Lung (tissue), 12 donors: Measurements from ENCODE around the gene SERF2. TPM values are rescaled to one million over a fixed set of nuclear protein-coding genes. Genes with fewer than 3 reads are reported as not detected.
"Not testable (repeated sequence)": the region's sequence is repeated elsewhere in the genome, so short reads cannot be mapped to it uniquely, and the experiment has no call there.

ENCODE experiments used
- ATAC-seq: fragments of 200-7000 bp; cut with Tn5 transposase; one replicate; pipeline ENCODE4 v1.9.1; 2020; ENCODE audit warnings: moderate number of reproducible peaks; ENCODE audit not compliant: insufficient read depth, low FRiP score
- DNase-seq, 3 donors: peaks; one replicate each; pipeline ENCODE4 v3.0.0-alpha.2; 2013 to 2017
- H3K27ac ChIP-seq, 2 donors: one replicate each; pipeline ENCODE4 v1.5.1; 2013; ENCODE audit warnings: mild to moderate bottlenecking in 2 of 2, moderate library complexity in 2 of 2, control low read depth in 1 of 2, inconsistent platforms in 1 of 2, low read depth in 1 of 2, low read length in 1 of 2
- H3K27me3 ChIP-seq, 3 donors: one replicate each; pipeline ENCODE4 v1.5.1; 2013; ENCODE audit warnings: low read length in 2 of 3; ENCODE audit not compliant: control insufficient read depth in 3 of 3, insufficient read depth in 3 of 3
- H3K36me3 ChIP-seq, 4 donors: one replicate each; pipeline ENCODE4 v1.5.1; 2013; ENCODE audit warnings: low read length in 4 of 4, mild to moderate bottlenecking in 1 of 4, moderate library complexity in 1 of 4; ENCODE audit not compliant: control insufficient read depth in 4 of 4, insufficient read depth in 4 of 4
- H3K4me1 ChIP-seq, 5 donors: one replicate each; pipeline ENCODE4 v1.5.1; 2013; ENCODE audit warnings: low read length in 5 of 5, mild to moderate bottlenecking in 2 of 5, moderate library complexity in 1 of 5; ENCODE audit not compliant: control insufficient read depth in 5 of 5, insufficient read depth in 5 of 5
- H3K4me3 ChIP-seq: one replicate; pipeline ENCODE4 v1.5.1; 2013; ENCODE audit warnings: mild to moderate bottlenecking, control low read depth, moderate library complexity
- H3K9ac ChIP-seq, 2 donors: one replicate each; pipeline ENCODE4 v1.5.1; 2013; ENCODE audit warnings: low read length in 2 of 2, control low read depth in 1 of 2; ENCODE audit not compliant: insufficient read depth in 1 of 2
- H3K9me3 ChIP-seq, 4 donors: one replicate each; pipeline ENCODE4 v1.5.1; 2013; ENCODE audit warnings: low read length in 3 of 4, mild to moderate bottlenecking in 1 of 4, moderate library complexity in 1 of 4; ENCODE audit not compliant: control insufficient read depth in 4 of 4, insufficient read depth in 3 of 4
- WGBS, 2 donors: extraction: QIAGEN DNeasy Blood & Tissue Kit; methylation state at CpG; one replicate each; pipeline ENCODE4 v1.1.7; 2013; 5-methylcytosine and 5-hydroxymethylcytosine counted together
- polyA plus RNA-seq, 2 donors: library from polyadenylated mRNA; stranded (reverse); fragments of 200-250 nt; gene quantifications; one replicate each; pipeline ENCODE4 v1.2.1, GENCODE V29; 2013
- total RNA-seq, 2 donors: library from RNA; depleted of rRNA in 1 of 2; stranded (reverse); fragments of >200 nt in 1 of 2; gene quantifications; one replicate each; pipeline ENCODE4 v1.2.1, GENCODE V29; 2014 to 2021
- TF ChIP-seq, protein P1 (sequence below): IDR thresholded peaks from 2 replicates; pipeline ENCODE4 v1.5.1; 2012; ENCODE audit warnings: mild to moderate bottlenecking; ENCODE audit errors: control extremely low read depth, extremely low read depth
- donor health status: control.
- donor health status: control.
- donor health status: Bipolar disorder and iron deficiency.
- donor health status: healthy.
- donor health status: DM: yes; HTN: yes; CAD: no.

The SERF2 gene
- total and polyA plus RNA-seq, 4 donors = 334 to 3,331 (median 1,515) TPM

GRCh38 chr15:43808960-43809678, 17.0 kb downstream of the SERF2 start:
- H3K27ac ChIP-seq = no peak overlapping the region
- DNase-seq (no peak), ATAC-seq (no peak)
- TF ChIP-seq, protein P1, sequence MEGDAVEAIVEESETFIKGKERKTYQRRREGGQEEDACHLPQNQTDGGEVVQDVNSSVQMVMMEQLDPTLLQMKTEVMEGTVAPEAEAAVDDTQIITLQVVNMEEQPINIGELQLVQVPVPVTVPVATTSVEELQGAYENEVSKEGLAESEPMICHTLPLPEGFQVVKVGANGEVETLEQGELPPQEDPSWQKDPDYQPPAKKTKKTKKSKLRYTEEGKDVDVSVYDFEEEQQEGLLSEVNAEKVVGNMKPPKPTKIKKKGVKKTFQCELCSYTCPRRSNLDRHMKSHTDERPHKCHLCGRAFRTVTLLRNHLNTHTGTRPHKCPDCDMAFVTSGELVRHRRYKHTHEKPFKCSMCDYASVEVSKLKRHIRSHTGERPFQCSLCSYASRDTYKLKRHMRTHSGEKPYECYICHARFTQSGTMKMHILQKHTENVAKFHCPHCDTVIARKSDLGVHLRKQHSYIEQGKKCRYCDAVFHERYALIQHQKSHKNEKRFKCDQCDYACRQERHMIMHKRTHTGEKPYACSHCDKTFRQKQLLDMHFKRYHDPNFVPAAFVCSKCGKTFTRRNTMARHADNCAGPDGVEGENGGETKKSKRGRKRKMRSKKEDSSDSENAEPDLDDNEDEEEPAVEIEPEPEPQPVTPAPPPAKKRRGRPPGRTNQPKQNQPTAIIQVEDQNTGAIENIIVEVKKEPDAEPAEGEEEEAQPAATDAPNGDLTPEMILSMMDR = no peak
- no peaks in the 10 kb centered on the region for H3K4me1 ChIP-seq
- H3K9ac ChIP-seq = no peak overlapping the region
- H3K9me3 ChIP-seq = no peaks in the 10 kb centered on the region
- H3K27me3 ChIP-seq = no peaks in the 10 kb centered on the region
- 78 to 90% methylated on average over 6 of the region's 6 CpGs for WGBS, 2 donors
- H3K4me3 ChIP-seq = no peak overlapping the region
- H3K36me3 ChIP-seq = peaks cover 44 to 61% (median 49%) of the 10 kb centered on the region in 4 donors

DNA sequence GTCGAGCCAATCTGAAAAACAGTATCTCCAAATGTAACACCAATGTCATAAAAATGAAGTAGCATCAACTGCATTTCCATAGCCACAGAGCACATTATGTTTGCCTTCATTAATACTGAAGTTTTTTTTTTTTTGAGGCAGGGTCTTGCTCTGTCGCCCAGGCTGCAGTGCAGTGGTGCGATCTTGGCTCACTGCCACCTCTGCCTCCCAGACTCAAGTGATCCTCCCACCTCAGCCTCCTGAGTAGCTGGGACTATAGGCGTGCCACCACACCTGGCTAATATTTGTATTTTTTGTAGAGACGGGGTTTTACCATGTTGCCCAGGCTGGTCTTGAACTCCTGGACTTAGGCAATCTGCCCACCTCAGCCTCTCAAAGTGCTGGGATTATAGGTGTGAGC, 22.9 kb downstream of the SERF2 start:
- H3K4me3 ChIP-seq, ATAC-seq, H3K9ac ChIP-seq, H3K4me1 ChIP-seq, DNase-seq, H3K27me3 ChIP-seq, H3K9me3 ChIP-seq, H3K27ac ChIP-seq: not testable (repeated sequence)
- 95 to 98% methylated on average over 5 of the region's 5 CpGs for WGBS, 2 donors
- H3K36me3 ChIP-seq = peaks cover 26 to 45% (median 32%) of the 10 kb centered on the region in 4 donors

- no peaks in the 10 kb centered on the region for H3K9me3 ChIP-seq
- DNase-seq = peak in 1 of 3 donors; percentile 9
- no peak for ATAC-seq
- TF ChIP-seq, protein P1 = no peak
- H3K9ac ChIP-seq = no peak overlapping the region
- no peak overlapping the region for H3K27ac ChIP-seq
- 66 to 75% methylated on average over 3 of the region's 3 CpGs for WGBS, 2 donors
- peaks cover 3 to 17% (median 7%) of the 10 kb centered on the region in 5 donors for H3K4me1 ChIP-seq
- no peaks in the 10 kb centered on the region for H3K27me3 ChIP-seq
- H3K36me3 ChIP-seq = peaks cover 0 to 10% (median 7%) of the 10 kb centered on the region in 4 donors
- no peak overlapping the region for H3K4me3 ChIP-seq
Observed at GRCh38 chr15:43821505-43821904, 29.4 kb downstream of the SERF2 start.

GRCh38 chr15:43824302-43825246, 32.5 kb downstream of the SERF2 start, which contains the start of gene MFAP1:
TSS of gene MFAP1 (minus strand) at chr15:43824690. CDS start at chr15:43824569, 121 bp downstream.
- peak within 1 kb of the TSS; percentile 89 for H3K4me3 ChIP-seq
- DNase-seq (peak; percentile 95 to 99 (median 98)), ATAC-seq (peak; percentile 91)
- TF ChIP-seq, protein P1 = no peak
- peaks cover 0 to 2% (median 0%) of the 10 kb centered on the region in 4 donors for H3K36me3 ChIP-seq
- peaks cover 5 to 32% (median 8%) of the 10 kb centered on the region in 5 donors for H3K4me1 ChIP-seq
- no peaks in the 10 kb centered on the region for H3K9me3 ChIP-seq
- peak within 1 kb of the TSS; percentile 82 to 99 for H3K9ac ChIP-seq
- no peaks in the 10 kb centered on the region for H3K27me3 ChIP-seq
- H3K27ac ChIP-seq = peak within 1 kb of the TSS; percentile 94 to 96
- 8 to 9% methylated on average over 46 of the region's 46 CpGs for WGBS, 2 donors

DNA sequence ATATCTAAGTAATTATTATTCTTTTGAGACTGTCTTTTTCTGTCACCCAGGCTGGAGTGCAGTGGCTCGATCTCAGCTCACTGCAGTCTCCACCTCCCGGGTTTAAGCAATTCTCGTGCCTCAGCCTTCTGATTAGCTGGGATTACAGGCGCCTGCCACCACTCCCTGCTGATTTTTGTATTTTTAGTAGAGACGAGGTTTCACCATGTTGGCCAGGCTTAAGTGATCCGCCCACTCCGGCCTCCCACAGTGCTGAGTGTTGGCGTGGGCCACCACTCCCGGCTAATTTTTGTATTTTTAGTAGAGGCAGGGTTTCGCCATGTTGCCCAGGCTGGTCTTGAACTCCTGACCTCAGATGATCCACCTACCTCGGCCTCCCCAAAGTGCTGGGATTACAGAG, 33.2 kb downstream of the SERF2 start:
- peaks cover 5 to 32% (median 7%) of the 10 kb centered on the region in 5 donors for H3K4me1 ChIP-seq
- not testable (repeated sequence) for H3K36me3 ChIP-seq, DNase-seq, H3K27me3 ChIP-seq, ATAC-seq, H3K9ac ChIP-seq, H3K4me3 ChIP-seq, H3K9me3 ChIP-seq, H3K27ac ChIP-seq
- 93 to 94% methylated on average over 11 of the region's 11 CpGs for WGBS, 2 donors
